CD4-positive, alpha-beta T cell treated with Interleukin-6 for 4 hours (primary cell): Measurements from ENCODE around the gene MVP.
"Not testable (repeated sequence)": the region's sequence is repeated elsewhere in the genome, so short reads cannot be mapped to it uniquely, and the experiment has no call there.

Source experiments
- DNase-seq: peaks from one replicate; pipeline ENCODE4 v3.0.0-alpha.2; 2020; ENCODE audit warnings: mixed read lengths

MVP gene

DNA sequence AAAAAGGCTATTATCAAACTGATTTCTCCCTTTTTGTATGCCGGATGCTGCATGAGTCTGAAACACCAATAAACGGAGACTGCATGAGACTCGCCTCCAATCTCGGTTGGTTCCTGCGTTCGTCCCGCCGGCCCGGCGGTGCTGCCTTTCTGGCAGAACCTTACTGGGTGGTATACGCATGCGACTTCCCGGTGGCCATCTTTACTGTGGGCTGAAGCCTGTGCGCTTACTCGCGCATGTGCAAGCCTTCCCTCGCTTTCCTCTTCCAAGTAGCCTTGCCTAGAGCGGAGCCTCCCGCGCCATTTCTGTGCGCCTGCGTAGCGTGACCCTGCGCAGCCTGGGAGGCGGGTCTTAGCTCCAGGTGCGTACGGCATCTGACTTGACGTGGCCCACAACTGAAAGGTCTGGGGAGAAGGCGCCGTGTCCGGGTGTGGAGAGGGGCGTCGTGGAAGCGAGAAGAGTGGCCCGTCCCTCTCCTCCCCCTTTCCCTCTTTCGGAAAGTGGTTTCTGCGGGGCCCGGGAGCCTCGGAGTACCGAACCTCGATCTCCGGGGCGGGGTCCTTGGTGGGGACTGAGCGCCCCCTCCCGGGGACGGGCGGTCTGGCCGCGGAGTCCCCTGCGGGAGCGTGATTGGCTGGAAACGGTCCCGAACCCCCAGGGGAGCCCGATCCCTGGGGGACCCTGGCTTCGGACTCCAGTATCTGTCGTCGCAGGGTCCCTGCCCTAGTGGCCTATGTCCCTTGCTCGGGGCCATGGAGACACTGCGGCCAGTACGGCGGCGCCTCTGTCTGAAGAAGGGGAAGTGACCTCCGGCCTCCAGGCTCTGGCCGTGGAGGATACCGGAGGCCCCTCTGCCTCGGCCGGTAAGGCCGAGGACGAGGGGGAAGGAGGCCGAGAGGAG lies 4.2 kb upstream of the MVP start, which contains the start of gene PAGR1:
Gene PAGR1, plus strand, starts transcription at position 360 of the 901 bp plus-strand sequence. Its CDS starts 374 bp downstream, at position 734.
- peak; percentile 98 for DNase-seq

DNA sequence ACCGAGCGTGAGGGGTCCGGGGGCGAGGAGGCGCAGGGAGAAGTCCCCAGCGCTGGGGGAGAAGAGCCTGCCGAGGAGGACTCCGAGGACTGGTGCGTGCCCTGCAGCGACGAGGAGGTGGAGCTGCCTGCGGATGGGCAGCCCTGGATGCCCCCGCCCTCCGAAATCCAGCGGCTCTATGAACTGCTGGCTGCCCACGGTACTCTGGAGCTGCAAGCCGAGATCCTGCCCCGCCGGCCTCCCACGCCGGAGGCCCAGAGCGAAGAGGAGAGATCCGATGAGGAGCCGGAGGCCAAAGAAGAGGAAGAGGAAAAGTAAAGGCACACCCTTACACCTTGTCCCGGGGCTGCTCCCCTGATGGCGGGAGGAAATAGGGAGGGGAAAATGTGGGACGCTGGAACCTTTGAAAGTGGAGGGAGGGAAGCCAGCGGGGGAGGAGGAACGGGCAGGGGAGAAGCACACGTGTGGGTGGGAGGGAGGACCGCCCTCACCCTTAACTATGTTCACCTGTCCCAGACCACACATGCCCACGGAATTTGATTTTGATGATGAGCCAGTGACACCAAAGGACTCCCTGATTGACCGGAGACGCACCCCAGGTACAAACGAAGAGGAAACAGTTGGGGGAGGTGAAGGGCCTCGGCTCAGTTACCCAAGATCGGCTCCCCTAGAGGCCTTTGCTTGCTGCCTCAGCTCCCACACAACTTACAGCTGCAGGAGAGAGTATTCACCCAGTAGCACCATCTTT lies 3.4 kb upstream of the MVP start:
- peak; percentile 66 for DNase-seq

DNA sequence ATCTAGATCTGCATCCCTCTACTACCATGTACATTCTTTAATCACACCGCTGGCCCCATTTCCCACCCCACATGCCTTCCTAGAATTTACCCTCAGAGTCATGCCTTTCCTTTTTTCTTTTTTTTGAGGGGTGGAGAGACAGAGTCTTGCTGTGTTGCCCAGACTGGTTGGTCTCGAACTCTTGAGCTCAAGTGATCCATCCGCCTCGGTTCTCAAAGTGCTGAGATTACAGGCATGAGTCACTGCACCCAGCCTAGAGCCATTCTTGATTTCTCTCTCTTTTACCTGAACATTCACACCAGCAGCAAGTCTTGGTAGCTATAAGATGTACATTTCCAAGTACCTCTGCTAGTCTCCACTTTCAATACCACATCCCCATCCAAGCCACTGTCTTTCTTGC lies 2.2 kb upstream of the MVP start:
- no peak for DNase-seq

DNA sequence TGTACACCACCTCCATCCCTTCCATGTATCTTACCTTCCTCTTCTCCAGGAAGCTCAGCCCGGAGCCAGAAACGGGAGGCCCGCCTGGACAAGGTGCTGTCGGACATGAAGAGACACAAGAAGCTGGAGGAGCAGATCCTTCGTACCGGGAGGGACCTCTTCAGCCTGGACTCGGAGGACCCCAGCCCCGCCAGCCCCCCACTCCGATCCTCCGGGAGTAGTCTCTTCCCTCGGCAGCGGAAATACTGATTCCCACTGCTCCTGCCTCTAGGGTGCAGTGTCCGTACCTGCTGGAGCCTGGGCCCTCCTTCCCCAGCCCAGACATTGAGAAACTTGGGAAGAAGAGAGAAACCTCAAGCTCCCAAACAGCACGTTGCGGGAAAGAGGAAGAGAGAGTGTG lies 756 bp upstream of the MVP start:
- DNase-seq: no peak

DNA sequence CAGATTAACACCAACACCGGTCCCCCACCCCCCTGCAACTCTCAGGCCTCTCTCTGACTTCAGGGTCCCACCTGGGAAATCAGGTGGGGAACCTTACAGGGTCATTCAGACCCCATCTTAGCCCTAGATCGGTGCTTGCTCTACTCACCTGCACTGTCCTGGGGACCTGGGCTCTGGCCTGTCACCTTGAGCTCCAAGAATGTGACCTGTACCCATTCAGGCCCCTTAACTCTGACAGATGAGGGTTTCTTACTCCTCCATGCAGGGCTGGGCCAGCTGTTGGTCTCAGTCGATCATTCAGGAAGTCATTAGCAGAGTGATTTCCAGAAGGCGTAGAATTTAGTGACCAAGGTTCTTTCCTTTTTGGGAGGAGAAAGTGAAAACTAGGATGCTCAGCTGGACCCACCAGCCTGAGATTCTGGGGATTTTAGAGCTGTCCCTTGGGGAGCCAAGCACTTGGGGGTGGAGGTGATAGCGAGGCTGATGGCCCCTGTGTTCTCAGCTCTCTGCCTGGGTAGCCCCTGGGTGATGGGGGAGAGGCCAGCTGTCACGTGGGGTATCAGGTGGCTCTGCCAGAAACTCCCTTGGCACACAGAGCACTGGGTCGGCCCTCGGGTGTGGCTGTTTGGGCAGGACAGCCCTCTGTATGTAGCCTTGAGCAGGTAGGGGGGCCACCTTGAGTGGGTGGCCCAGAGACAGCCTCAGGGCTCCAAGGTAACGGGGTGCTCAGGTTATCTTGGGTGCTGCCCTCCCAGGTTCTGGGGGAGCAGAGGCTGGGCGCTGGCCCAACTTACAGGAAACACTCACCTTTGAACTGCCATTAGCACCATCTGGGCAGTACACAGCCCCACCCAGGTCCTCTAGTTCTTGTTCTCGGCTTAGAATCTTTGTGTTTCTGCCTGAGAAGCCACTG lies 724 bp downstream of the MVP start:
- DNase-seq: peak; percentile 53

DNA sequence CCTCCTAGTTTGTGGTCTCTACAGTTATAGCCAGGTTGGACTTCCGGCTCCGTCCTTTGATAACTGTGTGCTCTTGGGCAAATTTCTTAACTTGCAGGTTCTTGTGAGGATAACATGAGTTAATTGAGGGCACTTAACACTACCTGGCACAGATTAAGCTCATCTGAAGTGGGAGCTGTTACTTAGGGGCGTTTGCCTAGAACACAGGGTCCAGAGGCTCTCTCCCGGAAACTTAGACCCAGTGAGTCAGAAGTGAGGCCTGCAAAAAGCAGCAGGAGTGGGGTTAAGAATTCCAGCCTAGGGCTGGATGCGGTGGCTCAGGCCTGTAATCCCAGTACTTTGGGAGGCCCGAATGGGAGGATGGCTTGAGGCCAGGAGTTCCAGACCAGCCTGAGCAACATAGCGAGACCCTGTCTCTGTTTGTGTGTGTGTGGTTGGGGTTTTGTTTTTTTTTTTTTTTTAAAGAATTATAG lies 1.4 kb downstream of the MVP start:
- no peak for DNase-seq

DNA sequence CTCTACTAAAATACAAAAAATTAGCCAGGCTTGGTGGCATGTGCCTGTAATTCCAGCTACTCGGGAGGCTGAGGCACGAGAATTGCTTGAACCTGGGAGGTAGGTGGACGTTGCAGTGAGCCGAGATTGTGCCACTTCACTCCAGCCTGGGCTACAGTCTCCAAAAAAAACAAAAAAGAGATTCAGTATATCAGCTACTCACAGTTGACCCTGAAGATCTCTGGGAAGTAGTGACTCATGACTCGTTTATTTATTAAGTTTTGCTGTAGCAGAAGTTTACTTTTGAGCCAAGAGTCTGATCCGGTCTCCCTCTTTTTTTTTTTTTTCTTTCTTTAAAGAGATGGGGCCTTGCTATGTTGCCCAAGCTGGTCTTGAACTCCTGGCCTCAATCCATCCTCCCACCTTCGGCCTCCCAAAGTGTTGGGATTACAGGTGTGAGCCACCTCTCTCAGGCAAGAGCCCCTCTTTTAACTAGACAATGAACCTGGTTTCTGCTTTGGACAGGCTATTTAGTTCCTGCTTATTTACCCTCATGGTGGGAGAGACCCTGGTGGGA lies 4.4 kb downstream of the MVP start:
- no peak for DNase-seq

DNA sequence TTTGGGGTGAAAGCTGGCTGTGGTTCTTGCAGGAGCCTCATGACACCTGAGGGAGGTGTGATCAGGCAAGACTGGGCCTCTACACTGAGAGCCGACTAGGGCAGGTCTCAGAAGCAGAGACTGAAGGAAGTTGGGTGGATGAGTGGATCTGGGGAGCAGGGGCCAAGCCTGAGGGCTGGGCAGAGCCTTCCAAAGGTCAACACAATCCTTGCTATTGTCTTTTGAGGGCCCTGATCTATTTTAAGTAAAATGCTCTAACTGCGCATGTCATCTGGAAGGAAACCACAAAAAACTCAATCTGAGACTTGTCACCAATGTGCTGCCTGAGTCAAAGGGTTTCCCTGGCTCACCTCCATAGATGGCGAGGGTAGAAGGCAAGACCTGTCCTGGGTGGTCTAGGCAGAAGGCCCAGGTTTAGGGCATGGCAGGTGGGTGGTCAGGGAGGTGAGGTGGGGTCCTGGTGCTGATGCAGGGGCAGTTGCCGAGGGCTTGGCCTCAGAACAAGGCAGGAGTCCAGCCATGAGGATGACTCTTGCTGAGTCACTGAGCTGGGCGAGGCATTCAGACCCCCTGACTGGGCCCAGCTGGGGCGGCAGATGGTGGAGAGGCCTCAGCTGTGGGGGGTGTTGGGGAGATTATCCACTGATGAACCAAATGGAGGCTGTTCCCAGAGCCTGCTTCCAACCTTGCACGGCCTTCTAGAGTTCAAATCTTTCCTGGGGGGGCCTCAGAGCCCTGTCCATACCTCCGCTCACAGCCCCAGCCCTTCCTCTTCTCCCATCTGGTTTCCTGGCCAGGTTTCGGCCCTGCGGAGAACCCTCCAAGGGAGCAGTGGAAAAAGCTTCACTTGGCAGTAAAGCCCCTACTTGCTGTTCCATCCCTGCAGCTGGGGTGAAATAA lies 5.1 kb downstream of the MVP start:
- peak; percentile 58 for DNase-seq

DNA sequence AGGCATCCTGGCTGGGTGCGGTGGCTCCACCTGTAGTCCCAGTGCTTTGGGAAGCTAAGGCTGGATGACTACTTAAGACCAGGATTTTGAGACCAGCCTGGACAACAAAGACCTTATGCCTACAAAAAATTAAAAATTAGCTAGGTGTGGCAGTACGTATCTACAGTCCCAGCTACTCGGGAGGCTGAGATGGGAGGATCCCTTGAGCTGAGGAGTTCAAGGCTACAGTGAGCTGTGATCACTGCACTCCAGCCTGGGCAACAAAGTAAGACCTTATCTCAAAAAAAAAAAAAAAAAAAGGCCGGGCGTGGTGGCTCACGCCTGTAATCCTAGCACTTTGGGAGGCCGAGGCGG lies 6.1 kb downstream of the MVP start:
- no peak for DNase-seq

DNA sequence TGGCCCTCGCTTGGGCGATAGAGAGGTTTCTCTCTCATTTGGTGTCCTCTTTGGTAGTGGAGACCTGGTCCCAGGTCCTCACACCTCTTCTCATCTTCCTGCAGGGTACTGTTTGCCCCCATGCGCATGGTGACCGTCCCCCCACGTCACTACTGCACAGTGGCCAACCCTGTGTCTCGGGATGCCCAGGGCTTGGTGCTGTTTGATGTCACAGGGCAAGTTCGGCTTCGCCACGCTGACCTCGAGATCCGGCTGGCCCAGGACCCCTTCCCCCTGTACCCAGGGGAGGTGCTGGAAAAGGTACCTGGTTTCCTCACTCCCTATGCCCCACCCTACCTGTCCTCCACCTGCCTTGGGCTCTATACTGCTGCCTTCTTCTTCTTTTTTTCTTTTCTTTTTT lies 10.5 kb downstream of the MVP start:
- no peak for DNase-seq

DNA sequence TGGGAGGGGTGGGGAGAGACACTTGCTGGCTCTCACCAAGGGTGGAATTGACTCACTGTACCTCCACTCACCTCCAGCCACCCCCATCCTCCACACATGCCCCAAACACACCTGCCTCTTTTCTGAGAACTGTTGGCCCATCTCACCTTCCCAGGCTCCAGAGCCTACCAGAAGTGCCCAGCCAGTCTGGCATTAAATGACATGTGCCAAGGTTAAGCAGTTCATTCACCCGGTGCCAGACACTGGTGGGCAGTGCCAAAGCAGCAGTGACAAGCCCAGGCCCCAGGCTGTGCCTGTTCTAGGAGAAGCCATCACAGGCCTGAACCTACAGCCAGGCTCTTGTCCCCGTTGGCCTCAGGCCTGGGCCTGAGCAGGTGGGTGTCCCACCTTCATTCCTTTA lies 11.2 kb downstream of the MVP start:
- no peak for DNase-seq

DNA sequence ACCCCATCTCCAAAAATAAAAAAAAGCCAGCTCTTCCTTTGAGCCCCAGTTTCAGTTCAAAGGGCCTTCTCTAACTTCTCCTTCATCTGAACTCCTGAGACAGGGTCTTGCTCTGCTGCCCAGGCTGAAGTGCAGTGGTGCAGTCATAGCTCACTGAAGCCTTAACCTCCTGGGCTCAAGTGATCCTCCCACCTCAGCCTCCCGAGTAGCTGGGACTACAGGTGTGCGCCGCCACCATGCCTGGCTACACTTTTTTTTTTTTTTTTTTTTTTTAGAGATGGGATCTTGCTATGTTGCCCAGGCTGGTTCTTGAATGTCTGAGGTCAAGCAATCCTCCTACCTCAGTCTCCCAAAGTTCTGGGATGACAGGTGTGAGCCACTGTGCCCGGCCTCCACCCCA lies 13.0 kb downstream of the MVP start:
- not testable (repeated sequence) for DNase-seq

DNA sequence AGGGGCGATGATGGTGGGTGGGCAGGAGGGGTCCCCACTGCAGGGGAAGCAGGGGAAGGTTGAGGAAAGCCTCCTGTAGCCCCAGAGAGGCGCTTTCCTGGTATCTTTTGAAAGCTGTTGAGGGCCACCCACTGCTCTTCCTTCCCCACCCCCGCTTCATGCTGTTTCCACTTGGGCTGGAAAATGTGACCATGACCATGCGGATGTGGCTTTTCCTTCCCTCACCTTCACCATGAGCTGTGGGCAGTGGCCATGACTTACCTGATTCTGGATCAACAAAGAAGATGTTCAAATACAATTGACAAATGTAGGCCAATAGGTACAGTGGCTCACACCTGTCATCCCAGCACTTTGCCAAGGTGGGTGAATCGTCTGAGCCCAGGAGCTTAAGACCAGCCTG lies 13.8 kb downstream of the MVP start:
- DNase-seq: no peak

DNA sequence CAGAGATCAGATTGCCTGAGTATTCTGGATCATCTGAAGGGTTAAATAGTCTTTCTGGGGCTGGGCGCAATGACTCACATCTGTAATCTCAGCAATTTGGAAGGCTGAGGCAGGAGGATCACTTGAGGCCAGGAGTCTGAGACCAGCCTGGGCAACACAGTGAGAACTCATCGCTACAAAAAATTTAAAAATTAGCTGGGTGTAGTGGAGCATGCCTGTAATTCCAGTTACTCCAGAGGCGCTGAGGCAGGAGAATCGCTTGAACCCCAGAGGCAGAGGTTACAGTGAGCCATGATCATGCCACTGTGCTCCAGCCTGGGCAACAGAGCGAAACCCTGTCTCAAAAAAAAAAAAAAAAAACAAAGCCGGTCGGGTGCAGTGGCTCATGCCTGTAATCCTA lies 15.7 kb downstream of the MVP start:
- DNase-seq: no peak

DNA sequence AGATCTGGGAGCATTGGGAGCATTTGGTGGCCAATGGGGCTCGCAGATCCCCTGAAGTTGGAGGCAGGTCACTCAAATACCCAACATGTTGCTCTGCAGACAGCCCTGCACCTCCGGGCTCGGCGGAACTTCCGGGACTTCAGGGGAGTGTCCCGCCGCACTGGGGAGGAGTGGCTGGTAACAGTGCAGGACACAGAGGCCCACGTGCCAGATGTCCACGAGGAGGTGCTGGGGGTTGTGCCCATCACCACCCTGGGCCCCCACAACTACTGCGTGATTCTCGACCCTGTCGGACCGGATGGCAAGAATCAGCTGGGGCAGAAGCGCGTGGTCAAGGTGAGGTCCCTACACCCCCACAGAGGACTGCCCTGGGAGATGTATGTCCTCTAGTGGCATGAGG lies 16.4 kb downstream of the MVP start:
- no peak for DNase-seq

DNA sequence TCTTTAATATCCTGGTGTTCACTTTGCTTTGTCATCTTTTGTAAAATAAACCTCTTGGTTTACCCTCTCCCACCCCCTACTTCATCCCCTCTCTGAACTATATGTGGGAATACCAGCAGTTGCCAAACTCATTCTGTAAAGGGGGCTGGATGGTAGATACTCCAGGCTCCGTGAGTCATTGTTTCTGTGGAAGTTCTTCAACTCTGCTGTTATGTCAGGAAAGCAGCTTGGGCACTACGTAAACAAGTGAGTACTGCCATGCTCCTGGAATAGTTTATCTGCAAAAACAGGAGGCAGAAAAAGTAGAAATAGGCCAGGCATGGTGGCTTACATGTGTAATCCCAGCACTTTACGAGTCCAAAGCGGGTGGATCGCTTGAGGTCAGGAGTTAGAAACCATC lies 17.6 kb downstream of the MVP start:
- DNase-seq: no peak

DNA sequence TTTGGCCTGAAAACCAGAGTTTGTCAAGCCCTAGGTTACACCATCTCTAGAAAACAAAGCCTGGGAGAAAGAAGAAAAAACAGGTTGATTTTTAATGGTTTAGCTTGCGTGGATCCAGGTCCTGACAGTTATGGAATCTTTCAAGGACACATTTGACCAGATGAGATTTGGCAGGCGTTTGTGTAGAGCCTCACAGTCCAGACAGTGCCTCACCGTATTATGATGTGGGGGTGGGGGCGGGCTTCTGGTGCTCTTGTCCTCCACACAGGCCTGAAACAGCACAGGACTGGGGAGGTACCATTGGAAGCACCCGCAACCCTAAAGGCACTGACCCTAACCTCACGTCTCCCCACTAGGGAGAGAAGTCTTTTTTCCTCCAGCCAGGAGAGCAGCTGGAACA lies 19.6 kb downstream of the MVP start:
- DNase-seq: no peak

DNA sequence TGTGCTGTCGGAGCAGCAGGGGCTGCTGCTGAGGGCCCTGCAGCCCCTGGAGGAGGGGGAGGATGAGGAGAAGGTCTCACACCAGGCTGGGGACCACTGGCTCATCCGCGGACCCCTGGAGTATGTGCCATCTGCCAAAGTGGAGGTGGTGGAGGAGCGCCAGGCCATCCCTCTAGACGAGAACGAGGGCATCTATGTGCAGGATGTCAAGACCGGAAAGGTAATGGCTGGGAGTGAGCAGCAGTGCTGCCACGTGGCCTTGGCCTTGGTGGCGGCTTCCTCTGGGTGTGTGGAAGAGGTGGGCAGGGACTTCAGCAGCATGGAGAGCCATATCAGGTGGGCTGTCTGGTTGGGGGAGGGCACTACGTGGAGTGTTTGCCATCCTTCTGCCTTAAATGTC lies 20.0 kb downstream of the MVP start:
- DNase-seq: no peak

DNA sequence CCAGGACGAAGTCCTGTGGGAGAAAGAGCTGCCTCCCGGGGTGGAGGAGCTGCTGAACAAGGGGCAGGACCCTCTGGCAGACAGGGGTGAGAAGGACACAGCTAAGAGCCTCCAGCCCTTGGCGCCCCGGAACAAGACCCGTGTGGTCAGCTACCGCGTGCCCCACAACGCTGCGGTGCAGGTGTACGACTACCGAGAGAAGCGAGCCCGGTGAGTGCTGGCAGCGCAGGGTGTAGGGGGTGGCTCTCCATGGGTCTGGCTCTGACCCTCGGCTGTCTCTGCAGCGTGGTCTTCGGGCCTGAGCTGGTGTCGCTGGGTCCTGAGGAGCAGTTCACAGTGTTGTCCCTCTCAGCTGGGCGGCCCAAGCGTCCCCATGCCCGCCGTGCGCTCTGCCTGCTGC lies 21.4 kb downstream of the MVP start:
- no peak for DNase-seq

DNA sequence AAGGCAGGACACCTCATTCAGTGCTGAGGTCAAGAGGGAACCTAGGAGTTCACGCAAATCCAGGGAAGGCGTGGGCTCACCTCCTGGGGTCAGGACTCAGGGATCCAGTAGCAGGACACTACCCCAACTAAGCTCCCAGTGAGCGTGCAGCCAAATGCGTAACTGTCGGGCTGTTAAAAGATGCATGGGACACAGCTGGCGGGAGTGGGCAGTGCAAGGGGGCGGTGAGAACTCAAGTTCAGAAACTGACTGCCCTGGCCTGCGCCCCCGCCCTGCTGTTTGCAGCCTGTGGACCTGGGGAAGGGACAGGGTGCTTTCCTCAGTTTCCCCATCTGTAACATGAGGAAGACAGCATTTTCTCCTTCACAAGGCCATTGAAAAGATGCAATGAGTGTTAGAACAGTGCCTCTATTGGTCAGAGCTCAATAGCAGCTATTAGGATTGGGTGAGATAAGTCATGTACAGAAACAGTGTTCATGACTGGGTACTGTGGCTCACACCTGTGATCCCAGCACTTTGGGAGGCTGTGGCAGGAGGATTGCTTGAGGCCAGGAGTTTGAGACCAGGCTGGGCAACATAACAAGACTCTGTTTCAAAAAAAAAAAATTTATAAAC lies 22.6 kb downstream of the MVP start:
- DNase-seq: no peak

DNA sequence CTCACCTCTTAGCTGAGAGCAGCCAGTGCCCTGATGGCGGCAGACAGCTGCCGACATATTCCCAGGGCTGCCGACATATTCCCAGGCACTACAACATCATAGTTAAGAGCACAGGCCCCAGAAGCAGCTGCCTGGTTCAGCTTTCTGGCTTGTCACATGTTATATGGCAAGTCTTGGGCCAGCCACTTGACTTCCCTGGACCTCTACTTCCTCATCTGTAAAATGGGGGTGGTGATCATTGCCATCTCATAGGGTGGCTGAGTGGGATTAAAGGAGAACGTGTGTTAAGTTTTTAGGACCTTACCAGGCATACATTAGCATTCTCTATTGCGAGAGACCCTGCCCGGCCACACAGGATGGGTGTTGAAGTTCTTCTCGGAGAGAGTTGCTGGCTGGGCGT lies 23.7 kb downstream of the MVP start:
- DNase-seq: no peak
